Astrocyte of the cerebellum (primary cell): Measurements from ENCODE around the gene DUOX1.

Experiments used
- DNase-seq: peaks from one replicate; pipeline ENCODE4 v3.0.0-alpha.2; 2011; ENCODE audit warnings: low read depth
- H3K4me3 ChIP-seq: 2 replicates; pipeline ENCODE4 v1.5.1; 2011; ENCODE audit warnings: mild to moderate bottlenecking, low read depth, low read length, moderate library complexity
- in situ Hi-C: cut with HindIII; loops from 2 replicates; pipeline ENCODE4 v1.10.0; 2017; ENCODE audit warnings: low sequenced_read_pairs
- TF ChIP-seq, protein P1 (sequence below): IDR thresholded peaks from 2 replicates; pipeline ENCODE4 v1.5.1; 2012; ENCODE audit warnings: low read length, low read depth, moderate library complexity, mild to moderate bottlenecking; ENCODE audit errors: missing control alignments

Gene DUOX1

GRCh38 chr15:45171912-45172311 is 42.1 kb downstream of the DUOX1 start:
- no peak for DNase-seq
- in situ Hi-C loops = no loop called here
- TF ChIP-seq, protein P1, sequence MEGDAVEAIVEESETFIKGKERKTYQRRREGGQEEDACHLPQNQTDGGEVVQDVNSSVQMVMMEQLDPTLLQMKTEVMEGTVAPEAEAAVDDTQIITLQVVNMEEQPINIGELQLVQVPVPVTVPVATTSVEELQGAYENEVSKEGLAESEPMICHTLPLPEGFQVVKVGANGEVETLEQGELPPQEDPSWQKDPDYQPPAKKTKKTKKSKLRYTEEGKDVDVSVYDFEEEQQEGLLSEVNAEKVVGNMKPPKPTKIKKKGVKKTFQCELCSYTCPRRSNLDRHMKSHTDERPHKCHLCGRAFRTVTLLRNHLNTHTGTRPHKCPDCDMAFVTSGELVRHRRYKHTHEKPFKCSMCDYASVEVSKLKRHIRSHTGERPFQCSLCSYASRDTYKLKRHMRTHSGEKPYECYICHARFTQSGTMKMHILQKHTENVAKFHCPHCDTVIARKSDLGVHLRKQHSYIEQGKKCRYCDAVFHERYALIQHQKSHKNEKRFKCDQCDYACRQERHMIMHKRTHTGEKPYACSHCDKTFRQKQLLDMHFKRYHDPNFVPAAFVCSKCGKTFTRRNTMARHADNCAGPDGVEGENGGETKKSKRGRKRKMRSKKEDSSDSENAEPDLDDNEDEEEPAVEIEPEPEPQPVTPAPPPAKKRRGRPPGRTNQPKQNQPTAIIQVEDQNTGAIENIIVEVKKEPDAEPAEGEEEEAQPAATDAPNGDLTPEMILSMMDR = no peak
- no peak overlapping the region for H3K4me3 ChIP-seq

DNA sequence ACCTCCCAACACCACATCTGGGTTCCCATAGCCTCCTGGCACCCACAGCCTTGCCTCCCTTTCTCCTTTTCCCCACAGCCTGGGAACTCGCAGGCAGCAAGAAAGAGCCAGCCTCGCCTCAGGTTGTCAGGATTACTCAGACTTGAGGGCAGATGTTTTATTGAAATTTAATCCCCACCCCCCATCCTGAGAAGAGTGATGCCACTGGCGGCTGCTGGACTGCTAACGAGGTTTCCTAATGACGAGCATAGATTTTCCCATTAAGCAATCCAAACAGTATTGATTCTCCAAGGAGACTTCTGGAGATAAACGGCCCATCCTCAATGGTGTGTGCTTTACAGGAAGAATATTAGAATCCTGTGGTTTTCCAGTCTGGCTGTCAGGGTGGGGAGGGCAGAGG is 44.3 kb downstream of the DUOX1 start:
- no peak overlapping the region for H3K4me3 ChIP-seq
- TF ChIP-seq, protein P1 = no peak
- DNase-seq = no peak
- in situ Hi-C loops = no loop called here

GRCh38 chr15:45174577-45174976 is 44.8 kb downstream of the DUOX1 start:
- no peak overlapping the region for H3K4me3 ChIP-seq
- no peak for DNase-seq
- TF ChIP-seq, protein P1 = no peak

GRCh38 chr15:45177285-45177684 is 47.5 kb downstream of the DUOX1 start:
- no peak for DNase-seq
- H3K4me3 ChIP-seq = no peak overlapping the region
- TF ChIP-seq, protein P1 = no peak
- in situ Hi-C loops = no loop called here

More at GRCh38 chr15:45174577-45174976, 44.8 kb downstream of the DUOX1 start:
- in situ Hi-C loops = no loop called here

DNA sequence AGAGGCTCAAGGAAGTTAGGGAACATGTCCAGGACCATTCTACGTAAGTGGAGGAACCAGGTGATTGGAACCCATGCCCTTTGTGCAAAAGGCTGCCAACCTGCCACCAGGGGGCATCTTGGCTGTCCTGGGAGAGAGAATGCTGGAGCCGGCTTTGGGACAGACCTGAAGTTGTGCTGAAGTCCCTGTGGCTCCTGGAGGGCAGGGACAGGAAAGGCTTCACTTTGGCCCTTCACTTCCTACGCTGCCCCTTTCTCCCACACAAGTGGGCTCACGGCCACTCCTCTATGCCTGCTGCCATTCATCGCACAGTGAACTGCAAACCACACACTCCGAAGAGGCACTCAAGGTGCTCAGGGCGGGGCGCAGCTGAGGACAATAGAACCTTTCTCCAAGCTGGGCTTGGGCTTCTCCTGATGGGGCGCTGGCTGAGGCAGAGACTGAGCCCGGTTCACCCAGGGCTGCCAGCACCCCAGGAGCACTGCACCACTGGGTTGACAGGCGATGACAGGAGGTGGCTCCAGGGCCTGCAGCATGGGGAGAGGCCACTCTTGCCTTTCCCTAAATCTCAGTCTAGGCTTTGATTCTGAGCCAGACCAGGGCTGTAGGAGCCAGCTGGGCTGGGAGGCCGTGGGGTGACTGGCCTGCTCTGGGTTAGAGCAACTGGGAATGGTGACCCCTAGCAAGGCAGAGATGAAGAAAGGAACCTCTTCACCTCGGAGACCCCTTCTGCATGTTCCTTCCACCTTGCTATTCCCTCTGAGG is 49.6 kb downstream of the DUOX1 start:
- TF ChIP-seq, protein P1 = peak; percentile 36
- H3K4me3 ChIP-seq = no peak overlapping the region
- DNase-seq = no peak
- in situ Hi-C loops = no loop called here

- TF ChIP-seq, protein P1 = no peak
- in situ Hi-C loops = no loop called here
- H3K4me3 ChIP-seq = no peak overlapping the region
- peak; percentile 11 for DNase-seq
Measured at GRCh38 chr15:45180201-45180600, 50.4 kb downstream of the DUOX1 start.
